ENCODE measurements around the gene KYNU. TPM values are rescaled to one million over a fixed set of nuclear protein-coding genes. Genes with fewer than 3 reads are reported as not detected.

Gene KYNU
- total RNA-seq, 1 donor from 2014 or later = 1.0 TPM

DNA sequence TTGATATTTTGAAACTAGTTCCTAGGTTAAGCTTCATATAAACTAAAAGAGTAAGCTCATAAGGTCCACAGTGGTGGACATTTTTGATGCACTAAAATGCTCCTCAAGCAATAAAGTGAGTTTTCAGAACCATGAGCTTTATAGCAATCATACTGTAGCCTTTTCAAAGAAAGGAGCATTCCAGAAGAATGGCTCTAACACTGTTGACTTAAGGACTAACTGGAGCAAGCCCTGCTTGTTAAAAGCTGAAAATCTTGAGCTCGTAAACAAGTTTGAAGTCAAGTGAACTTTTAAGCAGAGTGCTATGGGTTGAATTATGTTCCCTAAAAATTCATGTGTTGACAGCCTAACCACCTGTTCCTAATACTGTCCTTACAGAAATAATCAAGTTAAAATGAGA, 38.0 kb downstream of the KYNU start:
- no peaks in the 10 kb centered on the region for H3K4me1 ChIP-seq
- TF ChIP-seq, protein P1, sequence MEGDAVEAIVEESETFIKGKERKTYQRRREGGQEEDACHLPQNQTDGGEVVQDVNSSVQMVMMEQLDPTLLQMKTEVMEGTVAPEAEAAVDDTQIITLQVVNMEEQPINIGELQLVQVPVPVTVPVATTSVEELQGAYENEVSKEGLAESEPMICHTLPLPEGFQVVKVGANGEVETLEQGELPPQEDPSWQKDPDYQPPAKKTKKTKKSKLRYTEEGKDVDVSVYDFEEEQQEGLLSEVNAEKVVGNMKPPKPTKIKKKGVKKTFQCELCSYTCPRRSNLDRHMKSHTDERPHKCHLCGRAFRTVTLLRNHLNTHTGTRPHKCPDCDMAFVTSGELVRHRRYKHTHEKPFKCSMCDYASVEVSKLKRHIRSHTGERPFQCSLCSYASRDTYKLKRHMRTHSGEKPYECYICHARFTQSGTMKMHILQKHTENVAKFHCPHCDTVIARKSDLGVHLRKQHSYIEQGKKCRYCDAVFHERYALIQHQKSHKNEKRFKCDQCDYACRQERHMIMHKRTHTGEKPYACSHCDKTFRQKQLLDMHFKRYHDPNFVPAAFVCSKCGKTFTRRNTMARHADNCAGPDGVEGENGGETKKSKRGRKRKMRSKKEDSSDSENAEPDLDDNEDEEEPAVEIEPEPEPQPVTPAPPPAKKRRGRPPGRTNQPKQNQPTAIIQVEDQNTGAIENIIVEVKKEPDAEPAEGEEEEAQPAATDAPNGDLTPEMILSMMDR (IDR thresholded peaks at IDR 0.05; ENCODE audit: borderline replicate concordance) = no peak
- DNase-seq = no peak
- peaks cover 11% of the 10 kb centered on the region for H3K9me3 ChIP-seq (replicated peaks)
- H3K27me3 ChIP-seq (ENCODE audit: low read depth) = no peaks in the 10 kb centered on the region
- H3K4me3 ChIP-seq = no peak overlapping the region
- no peak overlapping the region for H3K27ac ChIP-seq (replicated peaks)
- H3K36me3 ChIP-seq = no peaks in the 10 kb centered on the region
- intact Hi-C loops (cut with micrococcal nuclease) = no loop called here

DNA sequence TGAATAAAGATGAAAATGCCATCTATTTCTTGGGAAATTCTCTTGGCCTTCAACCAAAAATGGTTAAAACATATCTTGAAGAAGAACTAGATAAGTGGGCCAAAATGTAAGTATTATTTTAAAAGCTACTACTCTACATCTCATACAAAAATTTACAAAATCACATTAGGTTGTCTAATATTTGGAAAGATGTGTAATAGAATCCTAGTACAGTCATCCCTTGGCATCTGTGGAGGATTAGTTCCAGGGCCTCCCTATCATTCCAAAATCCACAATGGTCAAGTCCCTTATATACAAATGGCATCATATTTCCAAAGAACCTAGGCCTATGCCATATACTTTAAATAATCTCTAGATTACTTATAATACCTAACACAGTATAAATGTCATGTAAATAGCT, 41.2 kb downstream of the KYNU start:
- H3K4me3 ChIP-seq = no peak overlapping the region
- intact Hi-C loops (cut with micrococcal nuclease) = no loop called here
- H3K36me3 ChIP-seq = no peaks in the 10 kb centered on the region
- no peaks in the 10 kb centered on the region for H3K27me3 ChIP-seq (ENCODE audit: low read depth)
- peaks cover under 1% of the 10 kb centered on the region for H3K9me3 ChIP-seq (replicated peaks)
- H3K27ac ChIP-seq (replicated peaks) = no peak overlapping the region
- DNase-seq = no peak
- no peaks in the 10 kb centered on the region for H3K4me1 ChIP-seq
- TF ChIP-seq, protein P1 (IDR thresholded peaks at IDR 0.05; ENCODE audit: borderline replicate concordance) = no peak

DNA sequence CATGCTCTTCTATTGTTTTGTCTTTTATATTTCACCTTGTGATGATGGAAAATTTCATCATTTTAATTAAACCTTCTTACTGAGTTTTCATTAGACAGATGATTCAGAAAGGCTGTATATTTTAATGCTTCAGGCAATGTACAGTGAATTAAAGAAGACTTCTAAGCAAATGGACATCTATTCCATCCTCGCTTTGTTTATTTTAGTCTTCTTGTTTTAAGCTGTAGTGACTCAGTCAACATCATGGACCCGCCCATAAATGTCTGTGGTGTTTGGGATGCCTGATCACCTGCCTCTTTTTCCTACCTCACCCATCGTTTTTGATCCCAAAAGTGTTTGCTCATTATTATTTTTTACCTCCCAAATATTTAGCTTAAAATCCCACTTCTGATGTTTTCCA, 43.1 kb downstream of the KYNU start:
- DNase-seq = no peak
- intact Hi-C loops (cut with micrococcal nuclease) = no loop called here
- Histone ChIP-seq H3K27me3 (ENCODE audit: low read depth) (no peaks in the 10 kb centered on the region), H3K27ac (replicated peaks) (no peak overlapping the region), H3K36me3 (no peaks in the 10 kb centered on the region), H3K4me1 (no peaks in the 10 kb centered on the region), H3K4me3 (no peak overlapping the region), H3K9me3 (replicated peaks) (no peaks in the 10 kb centered on the region)
- TF ChIP-seq, protein P1 (IDR thresholded peaks at IDR 0.05; ENCODE audit: borderline replicate concordance) = no peak

DNA sequence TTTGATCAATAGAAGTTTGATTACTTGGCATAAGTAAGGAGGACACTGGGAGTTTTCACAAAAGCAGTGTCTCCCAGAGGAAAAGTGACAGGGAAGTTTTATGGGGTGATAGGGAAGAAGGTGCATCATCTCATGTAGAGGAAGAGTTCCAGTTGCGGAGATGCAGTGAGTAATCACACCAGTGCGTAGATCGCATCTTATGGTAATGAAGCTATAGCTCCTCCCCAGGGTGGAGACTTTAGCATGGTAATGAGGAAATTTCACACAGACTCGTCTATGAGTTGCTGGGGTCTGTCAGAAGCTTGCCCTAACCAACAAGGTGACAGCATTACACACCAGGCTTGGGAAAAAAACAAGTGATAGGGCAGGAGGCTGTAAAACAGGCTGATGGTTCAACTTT, 49.0 kb downstream of the KYNU start:
- Histone ChIP-seq H3K27me3 (ENCODE audit: low read depth) (no peaks in the 10 kb centered on the region), H3K4me1 (no peaks in the 10 kb centered on the region), H3K36me3 (no peaks in the 10 kb centered on the region), H3K27ac (replicated peaks) (no peak overlapping the region), H3K4me3 (no peak overlapping the region), H3K9me3 (replicated peaks) (no peaks in the 10 kb centered on the region)
- DNase-seq = no peak
- TF ChIP-seq, protein P1 (IDR thresholded peaks at IDR 0.05; ENCODE audit: borderline replicate concordance) = no peak
- intact Hi-C loops (cut with micrococcal nuclease) = no loop called here

DNA sequence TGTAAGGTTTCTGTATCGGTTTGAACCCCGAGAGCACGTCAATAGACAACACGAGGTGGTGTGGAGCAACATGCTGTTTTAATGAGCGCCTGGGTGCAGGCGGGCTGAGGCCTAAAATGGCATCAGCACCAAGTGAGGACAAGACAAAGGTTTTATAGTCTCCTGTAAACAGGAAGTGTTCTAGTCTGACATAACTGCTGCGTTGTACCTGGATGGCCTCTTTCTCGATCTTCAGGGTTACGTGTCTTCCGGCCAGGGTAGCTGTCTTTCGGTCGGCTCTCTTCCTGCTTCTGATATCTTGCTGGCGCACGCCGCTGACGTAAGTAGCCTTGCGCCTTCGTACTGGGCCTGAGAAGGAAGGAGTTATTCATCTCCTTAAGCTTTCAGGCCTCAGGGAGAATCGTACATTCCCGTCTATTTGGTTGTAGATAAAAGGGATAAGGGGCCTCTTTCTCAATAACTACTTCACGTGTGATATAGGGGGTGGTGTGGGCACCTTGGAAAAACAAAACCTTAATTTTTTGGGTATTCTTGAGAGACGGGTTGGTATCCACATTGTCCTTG, 53.5 kb downstream of the KYNU start:
- TF ChIP-seq, protein P1 (IDR thresholded peaks at IDR 0.05; ENCODE audit: borderline replicate concordance) = no peak
- no peak for DNase-seq
- no peaks in the 10 kb centered on the region for H3K9me3 ChIP-seq (replicated peaks)
- no peaks in the 10 kb centered on the region for H3K36me3 ChIP-seq
- intact Hi-C loops (cut with micrococcal nuclease) = no loop called here
- H3K27me3 ChIP-seq (ENCODE audit: low read depth) = no peaks in the 10 kb centered on the region
- H3K4me3 ChIP-seq = no peak overlapping the region
- no peaks in the 10 kb centered on the region for H3K4me1 ChIP-seq
- no peak overlapping the region for H3K27ac ChIP-seq (replicated peaks)
